Activated CD4-positive, alpha-beta T cell treated with anti-CD3 and anti-CD28 coated beads, Interleukin-2, amount 50 U/mL, for 16 hours (primary cell): ENCODE results near the gene CBR1.
A peak's percentile ranks its signal among the peaks of the same experiment; 100 is the strongest.

ENCODE experiments used
- DNase-seq: peaks from one replicate; pipeline ENCODE4 v3.0.0-alpha.2; 2020

CBR1 gene

DNA sequence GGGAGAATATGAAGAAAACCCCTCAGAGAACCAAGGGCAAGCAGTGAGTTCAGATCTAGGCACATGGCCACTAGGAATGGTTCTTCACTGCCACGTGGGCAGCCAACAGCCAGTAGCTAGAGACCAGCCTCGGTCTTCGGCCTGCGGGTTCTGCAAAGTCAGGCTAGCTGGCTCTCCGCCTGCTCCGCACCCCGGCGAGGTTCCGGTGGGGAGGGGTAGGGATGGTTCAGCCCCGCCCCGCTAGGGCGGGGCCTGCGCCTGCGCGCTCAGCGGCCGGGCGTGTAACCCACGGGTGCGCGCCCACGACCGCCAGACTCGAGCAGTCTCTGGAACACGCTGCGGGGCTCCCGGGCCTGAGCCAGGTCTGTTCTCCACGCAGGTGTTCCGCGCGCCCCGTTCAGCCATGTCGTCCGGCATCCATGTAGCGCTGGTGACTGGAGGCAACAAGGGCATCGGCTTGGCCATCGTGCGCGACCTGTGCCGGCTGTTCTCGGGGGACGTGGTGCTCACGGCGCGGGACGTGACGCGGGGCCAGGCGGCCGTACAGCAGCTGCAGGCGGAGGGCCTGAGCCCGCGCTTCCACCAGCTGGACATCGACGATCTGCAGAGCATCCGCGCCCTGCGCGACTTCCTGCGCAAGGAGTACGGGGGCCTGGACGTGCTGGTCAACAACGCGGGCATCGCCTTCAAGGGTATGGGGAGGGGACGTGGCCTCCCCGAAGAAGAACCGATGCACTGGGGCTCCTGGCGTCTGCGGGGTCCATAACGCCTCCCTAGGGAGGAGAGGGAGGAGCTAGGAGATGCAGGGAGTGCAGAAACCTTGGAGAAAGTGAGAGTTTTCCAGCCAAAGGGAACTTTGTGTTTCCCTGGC lies at the start of gene CBR1:
Gene CBR1, plus strand, starts transcription at position 312 of the 871 bp plus-strand sequence. Its CDS starts 92 bp downstream, at position 404.
- peak; percentile 95 for DNase-seq

DNA sequence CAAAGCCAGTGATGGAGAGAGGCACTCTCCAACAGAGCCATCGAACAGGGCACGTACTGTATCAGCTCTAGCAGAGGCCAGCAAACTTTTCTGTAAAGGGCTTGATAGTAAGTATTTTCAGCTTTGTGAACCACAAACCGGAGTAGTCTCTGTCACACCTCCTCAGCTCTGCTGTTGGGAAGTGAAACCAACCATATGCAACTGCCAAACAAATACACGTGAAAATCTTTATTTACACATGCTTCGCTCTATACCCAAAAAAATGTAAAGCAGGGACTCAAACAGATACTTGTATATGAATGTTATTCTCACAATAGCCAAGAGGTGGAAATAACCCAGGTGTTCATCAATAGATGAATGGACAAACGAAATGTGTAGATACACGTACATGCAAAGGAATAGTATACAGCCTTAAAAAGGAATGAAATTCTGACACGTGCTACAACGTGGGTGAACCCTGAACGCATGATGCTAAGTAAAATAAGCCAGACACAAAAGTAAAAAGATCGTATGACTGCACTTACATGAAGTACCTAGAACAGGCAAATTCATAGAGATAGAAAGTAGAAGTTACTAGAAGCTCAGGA lies 48.5 kb upstream of the CBR1 start:
- DNase-seq, result no peak

DNA sequence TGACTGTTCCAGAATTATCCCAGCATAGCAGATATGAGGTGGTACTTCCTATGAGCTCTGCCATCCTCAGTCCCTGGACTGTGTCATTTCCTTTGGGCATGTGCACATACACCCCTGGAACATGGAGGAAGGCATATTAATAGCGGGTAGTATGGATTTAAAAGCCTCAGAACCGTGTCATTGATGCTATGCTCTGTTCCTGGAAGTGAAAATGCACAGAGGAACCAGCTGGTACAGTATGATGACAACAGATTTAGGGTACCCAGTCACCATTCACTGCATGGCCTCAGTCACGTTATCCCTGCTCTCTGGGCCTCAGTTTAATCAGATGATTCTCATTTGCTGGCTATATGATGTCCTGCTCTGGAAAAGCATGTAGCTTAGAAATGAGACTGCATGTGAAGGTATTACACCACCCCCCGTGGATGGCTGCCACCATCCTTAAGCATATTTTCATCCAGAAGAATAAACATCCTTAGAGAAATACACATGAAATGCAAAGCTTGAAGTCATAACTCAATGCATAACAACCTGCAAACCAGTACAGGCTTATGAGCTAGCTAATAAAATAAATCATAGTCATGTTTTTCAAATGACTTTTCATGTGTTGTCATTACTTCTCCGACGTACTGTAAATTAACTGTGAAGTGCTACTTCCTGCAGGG lies 47.3 kb upstream of the CBR1 start:
- DNase-seq, result no peak

DNA sequence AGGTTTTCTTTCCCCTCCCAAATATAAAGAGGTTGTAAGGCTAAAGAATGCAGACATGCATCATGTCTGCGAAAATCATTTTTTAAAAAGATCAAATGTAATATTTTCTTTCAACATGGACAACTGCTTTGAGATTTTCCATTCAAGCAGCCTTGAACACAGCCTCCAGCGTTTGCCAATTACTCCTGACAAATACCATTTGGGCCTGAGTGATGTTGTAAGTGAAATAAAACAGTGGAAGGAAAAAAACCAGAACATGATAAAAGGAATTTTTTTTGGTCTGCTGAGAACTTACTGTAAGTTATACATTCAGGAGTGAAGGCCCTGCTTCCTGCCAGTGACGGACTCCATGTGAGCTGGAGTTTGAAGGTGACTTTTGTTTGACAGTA lies 46.7 kb upstream of the CBR1 start:
- no peak for DNase-seq

DNA sequence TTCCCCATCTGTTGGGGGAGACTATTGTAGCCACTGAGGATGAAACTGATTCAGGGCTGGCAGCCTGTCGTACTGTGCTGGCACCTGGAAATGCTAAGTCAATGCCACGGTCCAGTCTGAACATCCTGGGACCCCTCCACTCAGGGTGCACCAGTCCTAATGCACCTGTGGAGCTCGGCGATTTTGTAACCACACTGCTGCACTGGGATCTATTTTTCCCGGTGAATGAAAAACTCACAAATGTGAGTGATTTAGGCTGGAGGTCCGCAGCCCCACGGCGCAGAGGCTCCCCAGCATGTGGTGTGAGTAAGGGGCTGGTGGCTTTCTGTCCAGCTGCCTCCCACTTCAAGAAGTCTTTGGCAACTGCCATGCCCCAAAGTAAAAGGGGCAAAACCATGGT lies 45.0 kb upstream of the CBR1 start:
- DNase-seq, result no peak

DNA sequence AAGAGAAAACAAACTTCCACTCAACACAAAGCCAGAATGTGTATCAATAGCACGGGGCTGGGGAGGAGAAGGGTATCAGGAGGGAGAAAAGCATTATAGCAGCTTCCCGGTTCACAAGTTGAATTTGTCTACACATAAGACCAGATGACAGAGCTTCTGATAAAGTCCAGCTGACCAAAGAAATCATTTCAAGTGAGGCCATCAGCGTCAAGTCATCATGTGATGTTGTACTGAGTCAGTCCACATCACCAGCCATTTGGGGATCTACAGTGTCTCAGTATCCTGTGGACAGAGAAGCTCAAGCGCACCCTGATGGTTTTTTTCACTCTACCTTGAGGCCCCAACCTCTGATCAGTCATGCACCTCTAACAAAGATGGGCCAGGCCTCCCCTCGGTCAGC lies 42.5 kb upstream of the CBR1 start:
- DNase-seq, result no peak

DNA sequence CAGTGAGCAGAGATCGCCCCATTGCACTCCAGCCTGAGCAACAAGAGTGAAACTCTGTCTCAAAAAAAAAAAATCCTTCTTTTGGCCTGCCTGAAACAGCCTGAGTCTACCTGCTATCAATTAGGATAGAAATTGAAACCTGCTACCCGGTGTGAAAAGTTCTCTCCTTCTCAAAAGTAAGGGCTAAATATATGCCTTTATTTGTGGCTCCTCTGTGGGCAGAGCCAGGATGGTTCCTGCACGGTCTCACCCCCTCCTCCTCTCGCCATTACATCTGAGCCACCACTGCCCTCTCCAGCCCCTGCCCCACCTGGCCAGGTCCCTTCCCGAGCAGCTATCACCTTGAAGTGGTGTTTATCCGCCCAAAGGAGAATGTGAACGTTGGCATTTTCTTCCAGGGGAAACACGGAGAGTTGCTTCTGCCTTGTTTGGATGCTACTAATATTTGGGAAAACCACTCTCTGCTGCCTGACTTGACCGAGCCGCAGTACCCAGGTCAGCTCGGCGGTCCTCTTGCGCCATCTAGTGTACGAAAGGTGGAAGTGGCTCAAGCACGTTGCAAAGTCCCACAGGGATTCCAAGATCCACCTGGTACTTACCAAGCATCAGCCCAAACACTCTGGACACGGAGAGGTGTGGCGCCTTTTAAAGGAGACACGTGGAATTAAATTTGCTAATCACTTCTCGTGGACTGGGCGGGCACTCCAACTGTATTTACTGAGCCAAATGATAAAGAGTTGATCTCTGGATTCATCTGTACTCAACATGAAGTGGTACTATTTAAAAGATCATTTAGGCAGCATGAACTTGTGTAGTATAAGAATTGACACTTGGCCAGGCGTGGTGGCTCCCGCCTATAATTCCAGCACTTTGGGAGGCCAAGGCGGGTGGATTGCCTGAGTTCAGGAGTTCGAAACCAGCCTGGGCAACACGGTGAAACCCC lies 41.4 kb upstream of the CBR1 start:
- peak; percentile 69 for DNase-seq

DNA sequence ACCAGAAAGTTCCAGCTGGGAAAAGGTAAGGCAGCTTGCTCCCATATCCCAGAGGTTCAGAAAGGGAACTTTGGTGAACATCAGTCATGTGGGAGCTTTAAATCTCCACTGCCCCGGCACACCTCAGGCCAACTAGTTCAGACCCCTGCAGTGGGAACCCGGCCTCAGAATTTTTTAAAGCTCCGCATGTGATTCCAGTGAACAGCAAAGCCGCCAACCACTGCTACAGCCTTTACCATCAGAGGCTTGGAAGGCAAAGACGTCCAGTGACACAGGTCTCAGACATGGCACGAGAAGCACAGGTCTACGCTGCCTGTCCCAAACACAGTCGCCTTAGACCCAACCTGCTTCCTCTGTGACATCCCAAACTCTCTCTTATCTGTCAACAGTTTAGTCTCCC lies 40.5 kb upstream of the CBR1 start:
- no peak for DNase-seq

DNA sequence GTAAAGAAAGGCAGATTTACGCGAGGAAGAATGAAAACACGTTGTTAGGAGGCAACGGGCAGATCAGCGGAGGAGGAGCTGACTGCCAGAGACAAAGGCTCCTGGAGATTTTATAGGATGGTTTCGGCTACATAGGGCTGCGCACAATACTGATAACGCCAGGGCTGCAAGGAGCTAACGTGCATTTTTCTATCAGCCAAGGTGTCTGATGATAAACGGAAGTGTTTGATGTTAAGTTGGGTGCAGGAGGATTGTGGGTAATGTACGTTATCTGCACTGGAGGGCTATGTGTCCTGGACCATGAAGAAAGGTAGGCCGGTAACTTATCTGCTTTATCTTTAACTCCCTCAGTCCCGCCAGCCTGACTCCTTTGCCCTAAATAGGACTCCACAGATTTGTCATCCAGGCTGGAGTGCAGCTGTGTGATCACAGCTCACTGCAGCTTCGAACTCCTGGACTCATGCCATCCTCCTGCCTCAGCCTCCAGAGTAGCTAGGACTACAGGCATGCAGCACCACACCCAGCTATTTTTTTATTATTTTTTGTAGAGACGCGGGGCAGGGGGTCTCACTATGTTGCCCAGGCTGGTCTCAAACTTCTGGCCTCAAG lies 39.1 kb upstream of the CBR1 start:
- DNase-seq, result no peak

DNA sequence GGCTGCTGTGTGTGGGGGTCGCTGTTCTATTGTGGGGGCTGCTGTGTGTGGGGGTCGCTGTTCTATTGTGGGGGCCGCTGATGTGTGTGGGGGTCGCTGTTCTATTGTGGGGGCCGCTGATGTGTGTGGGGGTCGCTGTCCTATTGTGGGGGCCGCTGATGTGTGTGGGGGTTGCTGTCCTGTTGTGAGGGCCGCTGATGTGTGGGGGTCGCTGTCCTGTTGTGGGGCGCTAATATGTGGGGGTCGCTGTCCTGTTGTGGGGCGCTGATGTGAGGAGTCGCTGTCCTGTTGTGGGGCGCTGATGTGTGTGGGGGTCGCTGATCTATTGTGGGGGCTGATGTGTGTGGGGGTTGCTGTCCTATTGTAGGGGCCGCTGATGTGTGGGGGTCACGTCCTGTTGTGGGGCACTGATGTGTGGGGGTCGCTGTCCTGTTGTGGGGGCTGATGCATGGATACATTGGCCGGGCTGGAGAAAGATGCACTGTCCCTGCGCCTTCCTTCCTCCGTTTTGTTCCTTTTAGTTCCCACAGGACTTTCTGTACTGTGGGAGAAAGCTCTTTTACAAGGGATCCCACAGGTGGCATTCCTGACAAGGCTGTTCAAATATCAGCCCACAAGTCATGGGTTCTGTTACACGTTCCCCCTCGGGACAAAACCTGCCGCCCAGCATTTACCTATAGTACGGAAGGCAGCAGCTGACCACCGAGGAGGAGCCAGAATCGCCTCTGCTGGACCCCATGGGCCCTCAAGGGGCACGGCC lies 37.0 kb upstream of the CBR1 start:
- no peak for DNase-seq

DNA sequence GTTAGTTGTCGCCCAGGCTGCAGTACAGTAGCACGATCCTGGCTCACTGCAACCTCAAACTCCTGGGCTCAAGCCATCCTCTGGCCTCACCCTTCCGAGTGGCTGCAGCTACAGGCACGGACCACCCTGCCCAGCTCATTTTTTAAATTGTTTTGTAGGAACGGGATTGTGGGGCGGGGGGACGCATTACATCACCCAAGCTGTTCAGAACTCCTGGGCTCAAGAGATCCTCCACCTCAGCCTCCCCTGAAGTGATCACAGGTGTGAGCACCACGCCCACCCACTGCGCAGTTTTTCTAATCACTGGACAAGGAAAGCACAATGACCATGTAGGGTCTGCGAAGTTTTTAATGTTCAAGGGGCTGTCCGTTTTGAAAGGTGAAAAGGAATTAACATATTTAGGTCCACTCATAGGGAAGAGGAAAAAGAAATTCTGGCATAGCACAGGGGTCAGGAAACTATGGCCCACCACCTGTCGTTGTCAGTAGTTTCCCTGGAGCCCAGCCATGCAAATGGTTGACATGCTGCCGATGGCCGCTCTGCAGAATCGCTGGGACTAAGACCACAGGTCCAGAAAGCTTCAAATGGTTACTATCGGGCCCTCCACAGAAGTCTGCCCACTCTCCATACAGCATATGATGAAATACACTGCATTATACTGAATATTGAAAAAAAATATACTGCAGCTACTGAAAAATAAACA lies 35.5 kb upstream of the CBR1 start:
- DNase-seq, result no peak

DNA sequence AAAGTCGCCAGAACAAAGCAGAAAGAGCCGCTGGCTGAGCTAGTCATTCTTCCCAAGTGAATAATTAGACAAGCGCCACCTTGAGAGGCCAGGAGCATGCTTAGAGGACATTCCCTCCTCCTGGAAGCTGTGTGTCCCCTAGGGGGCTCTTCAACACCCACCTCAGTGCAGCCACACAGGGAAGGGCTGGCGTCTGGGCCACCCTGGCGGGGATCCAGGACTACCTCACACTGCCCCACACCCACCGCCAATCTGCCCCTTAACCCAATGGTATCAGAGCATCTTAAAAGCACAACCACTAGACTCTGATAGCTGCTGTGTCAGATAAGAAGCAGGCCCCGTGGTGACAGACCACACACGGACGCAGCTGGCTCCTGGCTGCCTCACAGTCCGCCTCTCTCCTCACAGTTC lies 34.4 kb upstream of the CBR1 start:
- no peak for DNase-seq

DNA sequence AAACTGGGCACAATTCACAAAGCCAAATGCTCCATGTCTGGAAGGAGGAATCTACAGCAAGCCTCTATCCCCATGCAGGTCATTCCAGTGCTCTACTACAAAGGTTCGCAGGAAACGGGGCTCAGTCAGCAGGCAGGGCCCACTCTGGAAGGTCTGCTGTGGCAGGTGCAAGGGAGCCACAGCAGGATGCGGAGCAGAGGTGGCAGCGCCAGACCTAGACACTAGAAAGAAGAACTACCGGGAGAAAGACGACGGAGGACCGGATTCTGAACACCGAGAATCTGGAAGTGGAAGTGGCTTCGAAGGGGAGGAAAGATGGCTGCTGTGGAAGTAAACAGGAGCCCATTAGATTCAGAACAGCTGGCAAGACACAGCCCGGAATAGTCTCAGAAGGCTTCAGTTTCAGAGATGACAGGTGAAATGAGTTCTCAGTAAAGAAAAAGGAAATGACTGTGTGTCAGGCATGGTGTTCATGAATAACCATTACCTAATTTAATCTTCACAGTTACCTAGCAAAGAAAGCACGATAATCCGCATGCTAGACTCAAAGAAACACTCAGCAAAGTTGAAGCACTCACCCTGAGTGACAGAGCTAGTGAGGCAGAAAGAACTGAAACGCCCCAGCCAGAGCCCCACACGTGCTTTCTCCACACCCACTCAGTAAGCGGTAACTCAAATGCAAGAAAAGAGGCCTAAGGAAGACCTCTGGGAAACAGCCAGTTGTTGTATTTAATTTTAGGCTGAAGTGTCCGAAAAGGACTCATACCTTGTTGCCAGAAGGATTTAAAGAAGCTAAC lies 30.9 kb upstream of the CBR1 start:
- no peak for DNase-seq

DNA sequence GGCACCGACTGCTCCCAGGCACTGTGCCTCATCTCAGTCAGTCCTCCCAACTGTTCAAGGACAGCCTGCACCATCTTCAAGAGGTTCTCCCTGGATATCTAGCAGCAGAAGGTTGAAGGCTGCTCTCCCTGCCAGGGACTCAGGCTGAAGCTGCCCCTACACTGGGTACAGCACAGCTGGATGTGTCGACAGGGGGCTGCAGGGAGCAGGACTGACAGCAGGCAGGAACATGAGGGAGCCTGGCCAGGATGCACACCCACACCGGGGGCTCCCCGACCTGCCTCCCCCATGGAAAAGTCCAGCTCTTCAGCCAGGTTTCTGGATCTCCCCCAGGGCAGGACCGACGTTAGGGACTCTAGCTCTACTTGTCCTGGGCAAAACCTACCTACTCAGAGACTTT lies 30.0 kb upstream of the CBR1 start:
- DNase-seq, result no peak

DNA sequence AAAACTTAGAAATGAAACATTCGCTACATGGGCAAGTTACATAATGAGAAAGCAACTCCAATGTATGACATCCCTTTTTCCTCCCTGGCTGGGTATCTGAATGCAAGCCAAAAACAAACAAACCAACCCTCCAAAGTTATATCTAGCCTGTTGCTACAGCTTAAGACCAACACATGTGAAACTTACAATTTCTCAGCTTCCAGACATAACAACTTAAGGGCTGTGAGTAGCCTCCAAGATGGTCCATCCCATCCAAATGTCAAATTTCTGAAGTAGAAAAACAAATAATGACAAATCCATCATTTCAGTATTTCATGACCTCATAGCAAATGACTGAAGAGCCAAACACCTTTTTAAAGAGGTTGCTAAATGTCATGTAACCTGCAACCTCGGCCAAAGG lies 29.4 kb upstream of the CBR1 start:
- no peak for DNase-seq

DNA sequence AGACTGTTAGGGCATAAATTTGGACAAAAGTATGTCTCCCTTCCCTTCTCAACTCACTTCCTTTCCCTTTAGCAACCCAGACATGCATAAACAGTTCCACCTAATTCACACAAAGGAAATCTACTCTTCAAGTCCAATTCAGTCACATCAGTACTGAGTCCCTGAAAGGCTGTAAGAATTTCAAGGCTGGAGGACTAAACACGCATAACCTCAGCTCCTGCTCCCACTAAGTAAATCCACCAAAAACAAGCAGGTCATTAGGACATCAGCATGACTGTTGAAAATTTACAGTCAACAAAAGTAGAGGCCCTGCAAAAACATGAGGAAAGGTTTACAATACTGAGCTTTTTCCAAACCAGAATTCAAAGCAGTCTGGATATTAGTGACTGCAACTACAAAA lies 27.9 kb upstream of the CBR1 start:
- DNase-seq, result no peak

DNA sequence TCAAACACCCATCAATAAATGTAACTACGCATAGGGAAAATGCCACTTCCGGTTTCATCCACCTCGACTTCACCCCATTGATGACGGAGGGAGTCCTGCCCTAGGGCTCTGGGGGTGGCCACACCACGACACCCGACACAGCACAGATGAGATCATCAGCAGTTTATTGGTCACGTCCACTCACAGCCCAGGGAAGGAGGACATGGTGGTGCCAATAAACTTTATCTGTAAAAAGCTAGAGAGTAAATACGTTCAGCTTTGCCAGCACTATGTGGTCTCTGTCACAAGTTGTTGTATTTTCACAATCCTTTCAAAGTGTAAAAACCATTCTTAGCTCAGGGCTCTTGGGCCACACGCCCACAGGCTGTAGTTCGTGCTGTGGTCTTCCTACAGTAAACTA lies 25.8 kb upstream of the CBR1 start:
- DNase-seq, result no peak

DNA sequence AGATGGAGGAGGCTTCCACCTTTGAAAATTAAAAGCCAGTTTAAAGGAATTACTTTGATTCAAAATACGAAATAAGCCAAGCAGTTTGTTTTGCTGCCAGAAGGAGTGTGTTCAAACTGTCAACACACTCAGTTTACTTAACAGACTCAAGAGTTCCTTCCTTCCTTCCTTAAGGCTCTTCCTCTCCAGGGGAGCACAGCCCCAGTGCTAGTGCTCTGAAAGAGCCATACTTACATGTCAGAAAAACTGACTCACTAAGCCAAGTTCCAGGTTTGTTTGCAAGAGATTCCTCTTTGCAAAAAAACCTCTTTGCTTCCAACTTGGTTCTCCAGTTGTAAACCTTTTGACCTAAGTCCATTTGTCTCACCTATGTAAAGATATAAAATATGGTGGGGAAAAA lies 23.8 kb upstream of the CBR1 start:
- DNase-seq, result no peak

DNA sequence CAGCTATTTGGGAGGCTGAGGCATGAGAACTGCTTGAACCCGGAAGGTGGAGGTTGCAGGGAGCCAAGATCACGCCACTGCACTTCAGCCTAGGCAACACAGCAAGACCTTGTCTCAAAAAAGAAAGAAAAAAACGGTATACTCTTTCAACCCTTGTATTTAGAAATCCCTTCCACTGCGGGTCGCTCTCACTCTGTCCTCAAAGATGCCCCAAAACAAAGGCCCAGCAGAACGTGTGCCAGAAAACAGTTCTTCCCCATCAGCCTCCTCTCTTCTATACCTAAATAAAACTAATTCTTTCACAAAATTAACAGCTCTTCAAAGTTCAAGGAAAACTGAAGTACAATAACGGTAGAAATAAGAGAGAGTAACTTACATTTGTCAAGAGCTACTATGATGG lies 22.7 kb upstream of the CBR1 start:
- DNase-seq, result no peak

DNA sequence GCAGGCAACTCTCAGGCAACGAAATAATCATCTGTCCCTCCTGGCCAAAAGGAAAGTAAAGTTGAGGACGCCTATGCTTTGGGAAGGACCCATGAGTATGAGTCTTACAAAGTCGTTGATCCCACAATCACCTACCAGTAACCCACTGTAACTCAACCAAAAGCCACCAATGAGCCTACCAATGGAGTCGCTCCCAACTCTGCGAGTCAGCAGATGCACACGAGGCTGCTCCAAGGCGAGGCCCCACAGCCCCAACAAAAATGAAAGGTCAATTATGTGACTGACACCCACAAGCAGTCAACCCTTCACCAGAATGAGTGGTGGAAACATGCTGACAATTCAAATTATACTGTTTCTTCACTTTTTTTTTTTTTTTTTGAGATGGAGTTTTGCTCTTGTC lies 21.5 kb upstream of the CBR1 start:
- no peak for DNase-seq
